Umbilical cord (tissue), 2 donors: ENCODE data around the gene EPB41L4B. TPM values are rescaled to one million over a fixed set of nuclear protein-coding genes. Genes with fewer than 3 reads are reported as not detected.
A peak's percentile ranks its signal among the peaks of the same experiment; 100 is the strongest.
"Not testable (repeated sequence)": the region's sequence is repeated elsewhere in the genome, so short reads cannot be mapped to it uniquely, and the experiment has no call there.

Experiments used
- DNase-seq: peaks from one replicate; pipeline ENCODE4 v3.0.0-alpha.2; 2015; ENCODE audit warnings: low spot score
- total RNA-seq: library from RNA; depleted of rRNA; stranded (reverse); fragments of >200 nt; gene quantifications from one replicate; pipeline ENCODE4 v1.2.3, GENCODE V29; 2014; ENCODE audit warnings: low replicate concordance; ENCODE audit not compliant: insufficient read depth

EPB41L4B gene
- total RNA-seq, 1 donor from 2014 or later = 5.3 TPM

DNA sequence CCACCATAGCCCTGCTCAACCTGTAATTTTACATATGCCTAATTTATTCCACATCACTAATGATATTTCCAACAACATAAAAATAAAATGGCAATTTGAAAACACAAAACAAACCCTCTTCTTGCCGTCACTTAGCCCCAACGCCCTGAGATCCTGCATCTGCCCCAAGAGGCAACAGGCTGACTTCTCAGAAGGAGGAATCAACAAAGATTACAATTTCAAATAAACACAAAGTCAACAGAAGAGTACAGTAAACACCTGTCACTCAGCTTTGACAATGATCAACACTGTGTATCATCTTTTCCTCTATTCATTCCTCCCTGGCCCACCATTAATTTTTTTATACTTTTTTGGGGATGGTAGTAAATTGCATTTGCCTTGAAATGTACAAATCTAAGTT lies 19.8 kb downstream of the EPB41L4B start:
- no peak for DNase-seq

DNA sequence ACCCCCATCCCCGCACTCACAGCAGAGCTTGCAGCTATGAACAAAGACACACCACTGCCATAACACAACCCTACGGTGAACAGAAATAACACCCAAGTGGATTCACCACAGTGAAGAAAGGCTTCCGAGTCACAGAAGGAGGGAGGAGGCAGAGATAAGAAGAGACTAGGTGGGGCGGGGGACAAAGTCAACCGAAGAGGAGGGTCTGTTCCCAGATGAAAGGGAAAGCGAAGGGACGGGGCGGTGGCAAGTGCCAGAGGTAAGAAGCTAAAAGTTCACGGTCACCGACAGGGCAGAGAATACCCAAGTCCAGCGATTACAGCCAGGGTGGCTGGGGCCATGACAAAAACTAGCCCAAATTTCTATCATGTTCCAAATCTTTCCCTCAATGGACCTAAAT lies 21.0 kb downstream of the EPB41L4B start:
- DNase-seq = no peak

DNA sequence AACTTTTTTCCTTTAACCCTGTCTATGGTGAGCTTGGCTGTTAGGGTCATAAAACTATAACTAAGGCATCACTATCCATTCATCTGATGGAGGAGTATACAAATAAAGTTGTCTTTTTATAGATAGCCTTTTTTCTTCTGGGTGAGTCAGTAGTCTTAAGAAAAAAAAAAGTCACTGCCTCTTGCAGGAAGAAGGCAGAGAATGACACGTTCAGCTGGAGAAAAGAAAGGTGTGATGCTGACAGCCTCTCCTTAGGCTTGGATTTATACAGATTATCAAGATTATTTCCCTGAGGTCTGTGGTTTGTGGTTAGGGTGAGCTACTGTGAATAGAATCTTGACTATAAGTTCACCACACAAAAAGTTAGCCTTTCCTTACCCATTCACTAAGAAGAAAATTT lies 23.0 kb downstream of the EPB41L4B start:
- DNase-seq = peak; percentile 67

DNA sequence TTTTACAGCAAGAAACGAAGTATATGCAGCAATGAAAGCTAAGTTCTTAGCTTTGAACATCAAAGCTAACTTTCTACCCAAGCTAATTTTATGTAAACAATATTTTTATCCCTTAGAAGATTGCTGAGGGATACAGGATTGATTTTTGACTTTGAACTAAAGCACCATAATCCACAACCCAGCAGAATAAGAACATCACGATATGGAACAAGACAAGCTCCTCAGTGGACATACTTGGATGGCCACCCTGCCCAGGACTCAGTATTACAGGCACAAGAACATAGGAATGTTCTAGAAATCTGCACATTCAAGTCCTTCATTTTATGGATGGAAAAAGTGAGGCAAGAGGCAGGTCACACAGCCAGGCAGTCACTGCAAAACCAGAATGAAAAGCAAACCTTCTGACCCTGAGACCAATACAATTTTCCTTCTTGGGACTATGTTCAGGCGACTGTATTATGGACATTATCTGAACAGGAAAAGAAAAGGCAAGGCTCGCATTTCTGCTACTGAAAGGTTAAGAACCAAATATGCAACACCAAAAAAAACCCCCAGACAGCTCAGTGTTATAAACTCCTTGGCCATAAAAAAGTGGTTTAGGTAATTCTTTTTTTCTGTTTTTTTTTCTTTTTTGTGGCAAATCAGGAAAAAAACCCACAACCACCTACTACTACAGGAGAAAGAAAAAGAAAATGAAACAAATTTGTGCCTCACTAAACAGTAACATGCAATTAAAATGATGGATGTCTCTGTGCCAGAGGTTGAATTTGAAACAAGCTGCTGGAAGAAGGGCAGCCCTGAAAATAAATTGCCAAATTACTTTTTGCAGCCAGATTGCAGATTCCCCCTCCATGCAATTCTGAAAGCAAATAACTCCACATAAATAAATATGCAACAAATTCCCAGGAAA lies 25.4 kb downstream of the EPB41L4B start:
- DNase-seq = peak; percentile 90

DNA sequence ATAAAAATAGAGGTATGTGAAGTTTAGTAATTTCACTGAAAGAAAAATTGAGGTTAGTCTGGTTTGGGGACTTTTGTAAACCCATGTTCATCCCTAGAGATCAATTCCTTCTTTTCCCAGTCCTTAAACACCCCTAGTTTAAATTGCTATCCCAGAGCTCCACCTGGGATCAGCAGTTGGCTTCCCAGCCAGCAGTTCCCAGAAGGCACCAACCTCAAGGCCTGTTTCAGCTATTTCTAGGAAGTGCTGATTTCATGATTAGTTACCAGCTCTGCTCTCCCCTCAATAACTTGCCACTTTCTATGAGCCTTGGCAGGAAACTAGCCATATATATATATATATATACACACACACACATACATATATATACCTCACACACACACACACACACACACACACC lies 30.5 kb downstream of the EPB41L4B start:
- no peak for DNase-seq

DNA sequence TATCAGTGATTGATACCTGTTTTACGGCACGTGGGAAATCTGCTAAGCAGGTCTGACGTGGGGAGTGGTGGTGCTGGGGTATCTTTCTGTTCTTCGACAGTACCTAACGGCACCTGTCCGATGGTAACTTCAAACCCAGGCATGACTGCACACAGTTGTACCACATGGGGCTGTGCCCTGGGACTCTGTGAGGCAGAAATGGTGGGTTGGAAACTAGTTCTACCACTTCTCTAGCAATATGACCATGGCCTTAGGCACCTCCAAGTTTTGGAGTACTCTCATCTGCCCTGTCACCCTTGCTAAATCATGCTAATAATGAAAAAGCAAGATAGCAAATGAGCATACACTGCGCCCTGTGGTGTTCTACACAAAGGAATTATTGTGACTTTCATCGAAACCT lies 30.9 kb downstream of the EPB41L4B start:
- DNase-seq = no peak

DNA sequence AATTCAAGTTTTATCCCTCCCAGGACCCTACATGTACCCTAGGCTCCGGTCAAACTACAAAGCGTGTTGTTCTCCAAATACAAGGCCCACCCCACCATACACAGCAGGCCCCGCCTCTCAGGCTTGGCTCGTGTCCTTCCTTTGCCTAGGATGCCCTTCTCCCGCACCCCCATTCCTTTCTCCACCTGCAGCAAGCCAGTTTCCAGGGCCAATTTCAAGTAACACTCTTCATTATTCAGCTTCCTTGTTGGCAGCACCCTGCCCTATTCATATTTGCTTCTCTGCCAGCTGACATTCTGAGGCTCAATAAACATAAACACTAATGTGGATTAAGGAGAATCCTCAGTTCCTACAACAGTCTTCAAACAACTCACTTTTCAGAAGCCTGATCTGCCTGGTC lies 31.7 kb downstream of the EPB41L4B start:
- DNase-seq = no peak

DNA sequence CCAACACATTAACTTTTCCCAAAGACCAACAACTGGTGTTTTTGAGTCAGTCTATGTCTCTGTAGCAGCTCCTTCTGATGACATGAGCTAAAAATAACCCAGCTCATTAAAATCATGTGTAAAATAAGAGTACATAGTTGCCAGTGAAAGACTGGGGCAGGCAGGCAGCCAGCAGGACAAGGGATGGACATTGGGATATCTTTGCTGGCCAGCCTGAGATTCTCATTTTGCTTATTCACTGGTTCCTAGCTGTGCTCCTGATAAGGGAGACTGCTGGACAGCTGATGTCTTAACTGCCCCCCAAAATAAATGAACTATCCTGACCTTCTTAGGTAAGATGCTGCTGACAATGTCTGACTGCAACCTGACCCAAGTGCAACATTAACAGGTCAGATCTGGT lies 33.9 kb downstream of the EPB41L4B start:
- no peak for DNase-seq

DNA sequence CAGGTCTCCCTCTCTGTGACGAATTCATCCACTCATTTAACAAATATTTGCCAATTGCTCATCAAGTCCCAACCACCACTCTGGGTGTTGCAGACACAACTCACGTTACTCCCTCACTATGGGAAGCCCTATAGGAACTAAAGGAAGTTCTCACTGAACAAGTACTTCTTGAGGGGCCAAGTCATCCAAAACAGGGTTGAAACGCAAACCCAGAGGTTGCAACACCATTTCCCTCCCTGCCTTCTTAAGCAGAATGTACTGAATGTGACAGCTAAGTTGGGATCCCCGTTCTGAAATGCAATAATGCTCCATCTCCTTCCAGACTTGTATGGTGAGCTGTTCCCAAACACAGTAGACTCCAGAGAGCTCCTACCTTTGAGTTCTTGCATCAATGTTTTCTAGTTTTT lies 34.3 kb downstream of the EPB41L4B start:
- DNase-seq = no peak

DNA sequence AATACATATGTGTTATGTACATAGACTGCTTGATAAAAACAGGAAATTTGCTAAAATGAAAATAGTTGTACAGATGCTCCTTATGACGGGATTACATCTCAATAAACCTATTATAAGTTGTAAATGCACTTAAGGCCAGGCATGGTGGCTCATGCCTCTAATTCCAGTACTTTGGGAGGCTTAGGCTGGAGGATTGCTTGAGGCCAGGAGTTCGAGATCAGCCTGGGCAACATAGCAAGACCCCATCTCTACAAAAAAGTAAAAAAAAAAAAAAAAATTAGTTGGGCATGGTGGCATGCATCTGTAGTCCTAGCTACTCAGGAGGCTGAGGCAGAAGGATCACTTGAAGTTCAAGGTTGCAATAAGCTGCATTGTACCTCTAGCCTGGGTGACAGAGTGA lies 37.2 kb downstream of the EPB41L4B start:
- not testable (repeated sequence) for DNase-seq

DNA sequence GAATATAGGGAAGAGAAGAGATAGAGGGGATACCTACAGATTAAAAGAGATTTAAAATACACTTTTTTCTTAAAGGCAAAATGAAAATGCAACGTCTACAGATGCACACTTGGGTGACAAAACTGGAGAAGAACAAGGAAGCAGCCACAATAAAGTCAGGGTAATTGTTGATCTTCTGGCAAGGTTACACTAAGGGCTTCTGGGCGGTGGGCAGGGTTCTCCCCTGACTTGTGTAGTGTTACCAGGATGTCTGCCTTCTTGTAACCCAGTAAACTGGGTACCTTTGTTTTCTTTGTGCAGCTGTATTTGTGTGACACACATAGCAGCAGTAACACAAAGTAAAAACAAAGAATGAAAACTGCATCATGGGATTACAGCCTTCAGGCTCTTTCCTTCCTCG lies 37.8 kb downstream of the EPB41L4B start:
- DNase-seq = no peak

DNA sequence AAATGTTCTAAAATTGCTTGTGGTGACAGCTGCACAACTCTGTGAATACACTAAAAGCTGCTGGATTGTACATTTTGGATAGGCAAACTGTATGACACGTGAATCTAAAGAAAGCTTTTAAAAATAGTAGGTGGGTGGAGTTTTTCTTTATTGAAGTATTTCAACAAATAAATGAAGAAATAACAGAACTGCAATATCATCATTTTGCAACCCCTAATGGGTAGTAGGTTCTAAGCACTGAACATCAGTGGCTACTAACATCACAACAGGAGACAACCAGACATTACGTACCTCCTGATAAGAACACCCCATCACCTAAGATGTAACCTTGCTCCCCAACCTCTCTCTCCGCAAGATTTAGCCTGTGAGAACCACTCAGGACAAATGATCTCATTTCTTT lies 38.6 kb downstream of the EPB41L4B start:
- no peak for DNase-seq

DNA sequence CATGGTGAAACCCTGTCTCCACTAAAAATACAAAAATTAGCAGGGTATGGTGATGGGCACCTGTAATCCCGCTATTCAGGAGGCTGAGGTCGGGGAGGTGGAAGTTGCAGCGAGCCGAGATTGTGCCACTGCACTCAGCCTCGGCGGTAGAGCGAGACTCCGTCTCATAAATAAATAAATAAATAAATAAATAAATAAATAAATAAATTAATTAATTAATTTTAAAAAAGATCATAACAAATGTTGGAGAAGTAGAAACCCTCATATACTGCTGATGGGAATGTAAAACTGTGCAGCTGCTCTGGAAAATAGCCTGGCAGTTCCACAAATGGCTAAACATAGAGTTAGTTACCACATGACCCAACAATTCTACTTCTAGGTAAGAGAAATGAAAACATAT lies 39.3 kb downstream of the EPB41L4B start:
- DNase-seq = no peak

DNA sequence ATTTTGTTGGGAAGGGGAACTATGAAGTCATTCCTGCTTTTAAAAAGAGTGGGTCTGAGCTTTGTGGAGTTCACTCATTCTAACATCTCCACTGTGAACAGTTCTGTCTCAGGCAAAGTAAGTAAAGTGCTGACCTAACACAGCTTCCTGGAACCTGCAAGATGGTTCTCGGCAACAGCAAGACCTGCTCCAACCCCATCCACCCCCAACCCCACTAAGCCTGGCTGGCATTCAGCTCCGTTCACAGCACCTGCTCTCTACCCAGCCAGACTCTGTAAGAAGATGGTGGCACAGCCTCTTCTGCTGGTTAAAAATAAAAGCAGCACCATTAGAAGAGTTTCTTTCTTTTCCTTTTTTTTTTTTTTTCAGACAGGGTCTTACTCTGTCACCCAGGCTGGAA lies 42.0 kb downstream of the EPB41L4B start:
- no peak for DNase-seq

DNA sequence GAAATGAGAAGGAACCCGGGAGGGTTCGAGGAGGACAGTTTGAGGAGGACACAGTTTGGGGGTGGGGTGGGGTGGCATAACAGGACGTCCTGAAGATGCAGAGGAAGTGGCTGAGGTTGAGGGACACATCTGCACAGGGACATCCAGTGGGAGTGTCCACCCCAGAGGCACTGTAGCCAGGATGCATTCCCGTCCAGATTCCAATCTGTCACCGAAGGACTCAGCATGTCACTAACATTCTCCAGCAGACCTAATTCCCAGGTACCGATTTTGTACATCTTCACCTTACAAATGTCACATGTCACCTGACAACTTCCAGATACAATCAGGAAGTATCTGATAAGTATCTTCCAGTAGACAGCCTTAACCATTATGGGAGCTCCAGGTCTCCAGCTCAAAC lies 42.6 kb downstream of the EPB41L4B start:
- DNase-seq = no peak

DNA sequence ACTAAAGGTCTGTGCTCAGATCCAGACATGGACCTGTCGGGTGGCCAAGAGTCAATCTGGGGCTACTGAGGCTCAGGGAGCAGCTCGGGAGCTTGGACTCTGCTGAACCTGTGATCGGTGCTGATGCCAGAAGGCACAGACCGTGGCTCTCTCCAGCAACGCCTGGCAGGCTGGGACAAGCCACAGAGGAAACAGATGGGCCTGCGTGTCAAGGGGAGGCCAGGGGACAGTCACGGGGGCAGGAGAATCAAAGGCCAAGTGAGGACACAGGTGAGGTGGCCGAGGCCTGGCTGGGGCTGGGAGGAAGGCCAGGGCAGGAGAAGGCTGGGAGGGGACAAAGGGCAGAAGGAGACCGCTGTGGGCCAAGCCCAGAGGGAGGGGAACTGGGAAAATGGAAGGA lies 43.4 kb downstream of the EPB41L4B start:
- no peak for DNase-seq

DNA sequence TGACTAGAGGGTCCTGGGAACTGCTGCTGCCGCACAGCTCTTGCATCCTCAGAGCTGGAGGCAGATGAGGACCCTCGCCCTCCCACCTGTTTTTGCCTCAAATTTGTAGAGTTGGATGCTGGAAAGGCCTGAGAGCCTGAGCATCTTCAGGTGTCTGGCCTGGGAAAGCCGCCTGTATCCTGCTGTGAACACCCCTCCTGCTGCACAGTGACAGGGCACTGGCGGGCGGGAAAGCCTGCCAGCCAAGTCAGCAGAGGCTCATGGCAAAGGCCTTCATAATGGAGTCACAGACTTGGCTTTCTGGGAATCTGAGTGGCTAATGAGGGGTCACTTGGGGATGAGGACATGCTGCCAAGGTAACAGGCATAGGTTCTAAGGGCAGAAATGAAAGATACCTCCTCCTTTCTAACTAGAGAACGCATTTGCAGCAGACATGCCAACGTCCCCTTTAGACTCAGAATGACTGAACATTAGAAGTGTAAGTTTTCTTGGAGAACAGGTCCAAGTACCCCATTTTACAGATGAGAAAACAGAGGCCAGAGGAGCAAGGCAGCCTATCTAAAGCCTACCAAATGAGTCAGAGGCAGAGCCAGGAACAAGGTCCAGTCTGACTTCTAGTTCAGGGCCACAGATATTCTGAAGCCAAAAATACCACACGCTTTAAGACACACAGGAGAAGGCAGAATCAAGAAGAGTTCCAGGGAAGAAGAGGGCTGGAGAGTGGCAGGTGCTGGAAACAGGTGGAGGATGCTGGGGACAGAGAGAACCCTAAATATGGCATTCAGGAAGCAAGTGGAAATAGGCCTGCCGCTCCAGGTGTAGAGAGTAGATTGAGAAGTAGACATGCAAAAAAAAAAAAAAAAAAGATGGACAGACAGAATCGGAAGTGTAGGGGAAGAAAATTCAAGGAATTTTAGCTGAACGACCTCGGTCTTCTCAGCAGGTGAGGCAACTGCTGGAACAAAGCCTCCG lies 44.1 kb downstream of the EPB41L4B start:
- DNase-seq = no peak

DNA sequence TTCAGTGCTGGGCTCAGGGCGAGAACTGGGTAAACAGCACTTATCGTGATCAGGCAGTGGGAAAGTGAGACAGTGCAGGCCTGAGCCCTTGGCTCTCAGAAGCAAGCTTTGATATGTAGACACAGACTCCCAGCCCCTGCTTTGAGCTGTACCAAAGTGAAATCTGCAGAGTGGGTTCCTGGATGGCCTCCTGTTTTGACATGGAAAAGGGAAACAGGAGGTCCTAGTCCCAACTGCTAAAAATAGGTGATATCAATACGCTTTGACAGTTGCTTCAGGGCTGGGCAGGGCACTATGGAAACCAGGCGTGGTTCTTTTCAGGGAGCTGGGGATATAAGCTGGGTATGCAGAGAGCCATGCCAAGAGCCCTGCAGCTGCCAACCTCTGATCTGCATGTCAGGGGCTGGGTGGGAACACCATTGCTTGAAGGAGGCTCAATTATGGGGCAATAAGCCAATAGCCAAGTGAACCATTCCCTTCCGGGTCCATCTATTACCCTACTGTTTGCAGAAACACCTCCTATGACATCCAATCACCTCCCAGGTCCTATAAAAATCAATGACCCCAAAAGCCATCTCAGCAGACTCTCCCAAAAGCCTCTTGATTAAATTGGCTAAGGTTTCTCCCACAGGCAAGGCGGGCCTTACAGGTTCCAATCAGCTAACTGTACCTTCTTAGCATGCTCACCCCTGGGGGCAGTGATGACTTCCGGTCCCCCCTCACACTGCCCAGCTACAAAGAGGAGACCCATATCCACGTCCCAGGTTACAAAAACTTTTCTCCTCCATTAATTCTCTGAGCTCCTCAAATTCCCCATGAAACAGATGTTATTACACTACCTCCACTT lies 45.8 kb downstream of the EPB41L4B start:
- DNase-seq = peak; percentile 56

DNA sequence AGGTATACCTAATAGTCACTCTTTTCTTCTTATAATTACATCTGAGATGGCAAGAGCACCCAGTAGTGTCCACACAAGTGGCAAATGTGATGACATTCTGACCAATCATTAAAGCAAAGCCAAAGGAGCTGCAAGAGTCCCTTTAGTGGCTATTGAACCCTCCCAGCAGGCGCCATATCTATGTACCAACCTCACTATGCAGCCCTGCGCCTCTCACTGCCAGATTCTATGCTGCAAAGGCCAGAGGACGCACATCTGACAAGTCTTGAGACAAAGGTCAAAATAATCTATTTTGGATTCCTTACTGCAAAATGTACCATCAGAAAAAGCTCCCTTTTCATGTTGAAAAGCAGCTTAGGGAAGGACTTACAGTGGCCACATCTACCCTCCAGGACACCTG lies 47.0 kb downstream of the EPB41L4B start:
- DNase-seq = no peak

DNA sequence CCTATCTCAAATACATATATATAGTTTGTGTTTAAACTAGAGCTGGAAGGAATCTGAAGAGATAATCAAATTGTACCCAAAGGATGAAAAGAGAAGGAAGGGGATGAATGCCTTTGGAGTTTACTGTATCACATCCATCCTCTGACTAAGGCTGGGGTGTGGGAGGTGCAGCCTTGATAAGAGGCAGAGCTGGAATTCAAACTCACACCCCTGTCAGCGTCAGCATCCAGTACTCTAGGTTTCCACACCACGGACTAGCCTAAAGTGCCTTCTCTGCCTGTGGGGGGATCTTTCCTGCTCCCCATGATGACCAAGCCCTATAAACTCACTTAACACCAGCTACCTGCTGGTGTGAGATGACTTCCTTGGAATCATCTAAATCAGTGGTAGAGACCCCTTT lies 48.1 kb downstream of the EPB41L4B start:
- DNase-seq = peak; percentile 65

DNA sequence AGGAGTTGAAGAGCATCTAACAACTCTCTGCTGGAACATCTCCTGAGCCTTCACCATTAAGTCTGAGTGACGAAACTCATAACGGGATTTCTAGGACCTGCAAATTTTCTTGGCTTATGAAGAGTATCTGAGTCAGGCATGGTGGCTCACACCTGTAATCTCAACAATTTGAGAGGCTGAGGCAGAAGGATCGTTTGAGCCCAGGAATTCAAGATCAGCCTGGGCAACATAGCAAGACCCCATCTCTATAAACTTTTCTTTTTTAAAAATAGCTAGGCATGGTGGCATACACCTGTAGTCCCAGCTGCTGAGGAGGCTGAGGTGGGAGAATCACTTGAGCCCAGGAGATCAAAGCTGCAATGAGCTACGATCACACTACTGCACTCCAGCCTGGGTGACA lies 48.8 kb downstream of the EPB41L4B start:
- no peak for DNase-seq
